Stimulated activated naive CD4-positive, alpha-beta T cell treated with Interleukin-2 at 50 U/mL for 16 hours (primary cell): ENCODE results near the gene SEC31B.

Source experiments
- DNase-seq: peaks from one replicate; lab custom pipeline; 2025; lab: John Stamatoyannopoulos, UW

The SEC31B gene

GRCh38 chr10:100528123-100528886 is 8.6 kb upstream of the SEC31B start:
- DNase-seq, result no peak

- DNase-seq, result no peak
Measured at GRCh38 chr10:100524638-100525037, 5.0 kb upstream of the SEC31B start.

GRCh38 chr10:100524206-100524605 is 4.5 kb upstream of the SEC31B start:
- no peak for DNase-seq

- no peak for DNase-seq
Measured at GRCh38 chr10:100522945-100523344, 3.3 kb upstream of the SEC31B start.

GRCh38 chr10:100522107-100522801 is 2.6 kb upstream of the SEC31B start:
- DNase-seq, result no peak

- no peak for DNase-seq
Measured at GRCh38 chr10:100520811-100521210, 1.1 kb upstream of the SEC31B start.

- peak; percentile 35 for DNase-seq
Measured at GRCh38 chr10:100518761-100519241, 860 bp downstream of the SEC31B start.

- no peak for DNase-seq
Measured at GRCh38 chr10:100516847-100517246, 2.8 kb downstream of the SEC31B start.

GRCh38 chr10:100515612-100516011 is 4.0 kb downstream of the SEC31B start:
- no peak for DNase-seq

GRCh38 chr10:100510533-100511308 is 8.9 kb downstream of the SEC31B start:
- peak; percentile 56 for DNase-seq

GRCh38 chr10:100509241-100509840 is 10.3 kb downstream of the SEC31B start:
- DNase-seq, result peak; percentile 28

- peak; percentile 15 for DNase-seq
Measured at GRCh38 chr10:100508691-100509150, 10.9 kb downstream of the SEC31B start.

- DNase-seq, result no peak
Measured at GRCh38 chr10:100508266-100508665, 11.4 kb downstream of the SEC31B start.

- no peak for DNase-seq
Measured at GRCh38 chr10:100507357-100507732, 12.3 kb downstream of the SEC31B start.

- no peak for DNase-seq
Measured at GRCh38 chr10:100506596-100507356, 12.9 kb downstream of the SEC31B start.

GRCh38 chr10:100505164-100505563 is 14.5 kb downstream of the SEC31B start:
- DNase-seq, result no peak

- no peak for DNase-seq
Measured at GRCh38 chr10:100504096-100504495, 15.6 kb downstream of the SEC31B start.

GRCh38 chr10:100502926-100503494 is 16.7 kb downstream of the SEC31B start:
- DNase-seq, result no peak

GRCh38 chr10:100501423-100501822 is 18.2 kb downstream of the SEC31B start:
- DNase-seq, result no peak

- no peak for DNase-seq
Measured at GRCh38 chr10:100498059-100498458, 21.6 kb downstream of the SEC31B start.

- DNase-seq, result no peak
Measured at GRCh38 chr10:100496567-100496966, 23.1 kb downstream of the SEC31B start.
